ENCODE results near the gene SLC26A8. TPM values are rescaled to one million over a fixed set of nuclear protein-coding genes. Genes with fewer than 3 reads are reported as not detected.

Gene SLC26A8
- total RNA-seq, 1 experiment from 2014 or later: 1.8 TPM

DNA sequence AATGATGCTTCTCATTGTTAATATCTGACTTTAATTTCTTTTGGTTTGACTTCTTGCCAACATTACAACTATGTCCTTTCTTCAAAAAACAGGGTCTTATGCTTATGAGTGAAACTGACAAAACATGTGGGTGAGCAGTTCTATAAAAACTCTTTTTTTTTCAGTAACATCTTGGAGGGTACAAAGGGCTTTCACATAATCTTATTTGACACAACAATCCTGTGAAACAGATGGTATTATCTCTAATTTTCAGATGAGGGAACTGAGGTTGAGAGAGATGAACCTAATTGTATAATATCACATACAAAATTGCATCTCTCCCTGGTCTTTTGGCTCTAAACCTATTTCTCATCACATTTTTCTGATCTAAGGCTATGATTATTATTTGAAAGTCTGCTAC is 41.5 kb upstream of the SLC26A8 start:
- ChIA-PET CTCF (interaction anchor here (0.6 to 1.7 kb wide), 2 partner anchors 38 to 86 kb away, joined by 4 to 5 read pairs; partner anchors contain the start of gene MAPK14), POLR2A (interaction anchor here (0.6 kb wide), 1 partner anchor 38 kb away, joined by 4 read pairs; the partner anchor contains the start of gene MAPK14)
- peaks cover 57% of the 10 kb centered on the region for H3K4me1 ChIP-seq
- Mint-ChIP-seq H3K4me3 (ENCODE audit: unreplicated experiment) (no peak overlapping the region), H3K9me3 (ENCODE audit: unreplicated experiment) (no peaks in the 10 kb centered on the region), H3K27me3 (ENCODE audit: insufficient read depth, unreplicated experiment) (no peaks in the 10 kb centered on the region), H3K4me1 (ENCODE audit: low read depth, unreplicated experiment) (peaks cover 36% of the 10 kb centered on the region), H3K36me3 (ENCODE audit: insufficient read depth, unreplicated experiment) (peaks cover 11% of the 10 kb centered on the region), H3K27ac (ENCODE audit: unreplicated experiment) (no peak overlapping the region)
- DNase-seq: no peak
- intact Hi-C loops (cut with micrococcal nuclease; ENCODE audit: unreplicated experiment): loop anchor here (2.0 kb wide), 1 partner anchor 39 kb away; the partner anchor contains the start of gene MAPK14
- H3K9me3 ChIP-seq: no peaks in the 10 kb centered on the region
- TF ChIP-seq, protein P1, sequence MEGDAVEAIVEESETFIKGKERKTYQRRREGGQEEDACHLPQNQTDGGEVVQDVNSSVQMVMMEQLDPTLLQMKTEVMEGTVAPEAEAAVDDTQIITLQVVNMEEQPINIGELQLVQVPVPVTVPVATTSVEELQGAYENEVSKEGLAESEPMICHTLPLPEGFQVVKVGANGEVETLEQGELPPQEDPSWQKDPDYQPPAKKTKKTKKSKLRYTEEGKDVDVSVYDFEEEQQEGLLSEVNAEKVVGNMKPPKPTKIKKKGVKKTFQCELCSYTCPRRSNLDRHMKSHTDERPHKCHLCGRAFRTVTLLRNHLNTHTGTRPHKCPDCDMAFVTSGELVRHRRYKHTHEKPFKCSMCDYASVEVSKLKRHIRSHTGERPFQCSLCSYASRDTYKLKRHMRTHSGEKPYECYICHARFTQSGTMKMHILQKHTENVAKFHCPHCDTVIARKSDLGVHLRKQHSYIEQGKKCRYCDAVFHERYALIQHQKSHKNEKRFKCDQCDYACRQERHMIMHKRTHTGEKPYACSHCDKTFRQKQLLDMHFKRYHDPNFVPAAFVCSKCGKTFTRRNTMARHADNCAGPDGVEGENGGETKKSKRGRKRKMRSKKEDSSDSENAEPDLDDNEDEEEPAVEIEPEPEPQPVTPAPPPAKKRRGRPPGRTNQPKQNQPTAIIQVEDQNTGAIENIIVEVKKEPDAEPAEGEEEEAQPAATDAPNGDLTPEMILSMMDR (IDR thresholded peaks at IDR 0.05; ENCODE audit: insufficient read depth in 1 of 2, low read depth in 1 of 2, low read length in 1 of 2, severe bottlenecking in 1 of 2, unreplicated experiment in 1 of 2): no peak
- H3K4me3 ChIP-seq (ENCODE audit: low read depth, low read length): no peak overlapping the region
- BruUV-seq (replicated peaks): no TSS peak
- no peaks in the 10 kb centered on the region for H3K27me3 ChIP-seq (replicated peaks; ENCODE audit: control insufficient read depth, insufficient read depth, low read length)
- H3K36me3 ChIP-seq (ENCODE audit: control insufficient read depth, insufficient read depth, low read length): no peaks in the 10 kb centered on the region

DNA sequence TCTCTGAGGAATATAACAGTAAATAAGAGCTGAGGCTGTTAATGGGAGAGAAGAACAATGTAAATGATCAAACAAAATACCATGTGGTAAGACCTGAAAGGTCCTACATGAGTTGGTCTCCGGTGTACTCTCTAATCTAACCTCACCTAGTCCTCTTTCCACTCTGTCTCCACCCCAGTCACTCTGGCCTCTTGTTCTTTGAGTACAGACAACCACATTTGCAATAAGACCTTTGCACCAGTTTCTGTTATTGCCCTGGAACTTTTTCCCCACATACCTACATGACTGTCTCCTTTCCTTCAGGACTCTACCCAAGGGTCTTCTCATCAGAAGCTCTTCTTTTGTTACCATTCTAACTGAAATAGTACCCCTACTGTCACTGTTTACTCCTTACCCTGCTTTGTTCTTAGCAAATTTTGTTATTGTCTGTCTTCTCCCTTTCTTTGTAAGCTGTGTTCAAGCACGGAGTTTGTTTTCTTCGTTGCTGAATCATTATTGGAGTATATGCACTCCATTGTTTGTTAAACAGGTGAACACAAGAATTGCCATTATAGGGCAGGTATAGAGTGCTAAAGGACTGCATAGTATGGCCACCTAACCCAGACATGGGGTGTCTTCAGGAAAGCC is 40.4 kb upstream of the SLC26A8 start:
- TF ChIP-seq, protein P1 (IDR thresholded peaks at IDR 0.05; ENCODE audit: insufficient read depth in 1 of 2, low read depth in 1 of 2, low read length in 1 of 2, severe bottlenecking in 1 of 2, unreplicated experiment in 1 of 2): no peak
- intact Hi-C loops (cut with micrococcal nuclease; ENCODE audit: unreplicated experiment): loop anchor here (2.0 kb wide), 1 partner anchor 38 kb away; the partner anchor contains the start of gene MAPK14
- H3K36me3 Mint-ChIP-seq (ENCODE audit: insufficient read depth, unreplicated experiment): peaks cover 18% of the 10 kb centered on the region
- peak overlapping the region; percentile 45 for H3K27ac Mint-ChIP-seq (ENCODE audit: unreplicated experiment)
- H3K4me1 ChIP-seq: peaks cover 57% of the 10 kb centered on the region
- no peaks in the 10 kb centered on the region for H3K9me3 Mint-ChIP-seq (ENCODE audit: unreplicated experiment)
- peak; percentile 31 to 58 for DNase-seq
- H3K27me3 ChIP-seq (replicated peaks; ENCODE audit: control insufficient read depth, insufficient read depth, low read length): no peaks in the 10 kb centered on the region
- H3K9me3 ChIP-seq: no peaks in the 10 kb centered on the region
- H3K4me3 ChIP-seq (ENCODE audit: low read depth, low read length): no peak overlapping the region
- H3K27me3 Mint-ChIP-seq (ENCODE audit: insufficient read depth, unreplicated experiment): no peaks in the 10 kb centered on the region
- BruUV-seq (replicated peaks): no TSS peak
- peak overlapping the region; percentile 12 for H3K4me3 Mint-ChIP-seq (ENCODE audit: unreplicated experiment)
- ChIA-PET POLR2A (interaction anchor here (0.5 kb wide), 2 partner anchors 365 to 535 kb away, joined by 3 to 4 read pairs; no protein-coding TSS in a partner anchor), CTCF (interaction anchor here (1.7 kb wide), 1 partner anchor 37 kb away, joined by 4 read pairs; the partner anchor contains the start of gene MAPK14)
- H3K4me1 Mint-ChIP-seq (ENCODE audit: low read depth, unreplicated experiment): peaks cover 36% of the 10 kb centered on the region
- H3K36me3 ChIP-seq (ENCODE audit: control insufficient read depth, insufficient read depth, low read length): no peaks in the 10 kb centered on the region; the same call in 1 of the 2 replicates

DNA sequence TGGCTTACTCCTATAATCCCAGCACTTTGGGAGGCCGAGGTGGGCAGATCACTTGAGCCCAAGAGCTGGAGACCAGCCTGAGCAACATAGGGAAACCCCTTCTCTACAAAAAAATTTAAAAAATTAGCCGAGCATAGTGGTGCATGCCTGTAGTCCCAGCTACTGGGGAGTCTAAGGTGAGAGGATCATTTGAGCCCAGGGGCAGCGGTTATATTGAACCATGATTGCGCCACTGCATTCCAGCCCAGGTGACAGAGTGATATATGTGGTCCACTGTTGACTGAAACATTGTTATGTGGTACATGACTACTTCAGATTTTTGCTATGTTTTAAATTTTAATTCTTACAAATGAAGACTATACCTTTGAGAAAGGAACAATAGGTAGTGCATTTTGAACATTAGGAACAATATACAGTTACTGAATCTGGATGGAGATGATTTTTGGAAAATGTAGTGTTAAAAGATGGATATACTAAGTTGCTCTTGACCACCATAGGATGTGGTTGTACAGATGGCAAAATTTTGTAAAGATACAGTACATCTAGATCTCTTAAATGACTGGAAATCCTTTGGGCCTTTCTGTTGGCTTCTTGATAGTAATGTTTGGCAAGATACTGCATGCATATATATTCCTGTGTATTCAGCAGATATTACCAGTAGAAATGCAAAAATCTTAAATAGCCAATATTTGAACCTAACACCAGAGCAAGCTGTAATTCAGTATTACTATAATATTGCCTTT is 39.0 kb upstream of the SLC26A8 start:
- intact Hi-C loops (cut with micrococcal nuclease; ENCODE audit: unreplicated experiment): loop anchor here (2.0 kb wide), 1 partner anchor 37 kb away; the partner anchor contains the start of gene MAPK14
- peak; percentile 56 to 68 for DNase-seq
- H3K27me3 Mint-ChIP-seq (ENCODE audit: insufficient read depth, unreplicated experiment): no peaks in the 10 kb centered on the region
- TF ChIP-seq, protein P1 (IDR thresholded peaks at IDR 0.05; ENCODE audit: insufficient read depth in 1 of 2, low read depth in 1 of 2, low read length in 1 of 2, severe bottlenecking in 1 of 2, unreplicated experiment in 1 of 2): no peak
- POLR2A ChIA-PET: no interaction called here
- H3K36me3 ChIP-seq (ENCODE audit: control insufficient read depth, insufficient read depth, low read length): no peaks in the 10 kb centered on the region; the same call in 1 of the 2 replicates
- H3K4me3 Mint-ChIP-seq (ENCODE audit: unreplicated experiment): no peak overlapping the region
- no peaks in the 10 kb centered on the region for H3K27me3 ChIP-seq (replicated peaks; ENCODE audit: control insufficient read depth, insufficient read depth, low read length)
- H3K27ac Mint-ChIP-seq (ENCODE audit: unreplicated experiment): no peak overlapping the region
- peaks cover 57% of the 10 kb centered on the region for H3K4me1 ChIP-seq
- CTCF ChIA-PET: no interaction called here
- H3K4me1 Mint-ChIP-seq (ENCODE audit: low read depth, unreplicated experiment): peaks cover 36% of the 10 kb centered on the region
- BruUV-seq (replicated peaks): no TSS peak
- H3K9me3 Mint-ChIP-seq (ENCODE audit: unreplicated experiment): no peaks in the 10 kb centered on the region
- H3K9me3 ChIP-seq: no peaks in the 10 kb centered on the region
- peaks cover 27% of the 10 kb centered on the region for H3K36me3 Mint-ChIP-seq (ENCODE audit: insufficient read depth, unreplicated experiment)
- no peak overlapping the region for H3K4me3 ChIP-seq (ENCODE audit: low read depth, low read length)

Measured in Caco-2 (cell line).